HCT116 (cell line): ENCODE data around the gene ELP2. TPM values are rescaled to one million over a fixed set of nuclear protein-coding genes. Genes with fewer than 3 reads are reported as not detected.

Experiments used
- ATAC-seq: fragments of 200-7000 bp; cut with Tn5 transposase; 2 replicates; pipeline ENCODE4 v1.9.1; 2020; ENCODE audit warnings: mild to moderate bottlenecking, moderate library complexity
- BruUV-seq: library from RNA; stranded (reverse); fragments of 400-500 nt; replicated peaks from 2 replicates; lab custom pipeline; 2021; lab: Mats Ljungman, UMichigan
- CTCF ChIA-PET: fragments of 300-600 bp; sonication (Branson Sonifier 250); formaldehyde crosslinking; loops from one replicate; lab custom pipeline; 2021; ENCODE audit warnings: antibody characterized with exemption; lab: Charles Lee
- POLR2A ChIA-PET: fragments of 300-600, 350-600 bp; sonication (Branson Sonifier 250); formaldehyde crosslinking; loops from one replicate; lab custom pipeline; 2021; ENCODE audit warnings: antibody characterized with exemption; lab: Charles Lee
- RAD21 ChIA-PET, 2 experiments: fragments of 300-600 bp; sonication (Branson Sonifier 250); formaldehyde crosslinking; loops; one replicate each; lab custom pipeline; 2023; ENCODE audit warnings: low total read pairs in 2 of 2; ENCODE audit not compliant: uncharacterized antibody in 2 of 2, unreplicated experiment in 2 of 2, low non-redundant PET in 1 of 2; lab: Charles Lee
- DNase-seq: peaks from one replicate; pipeline ENCODE4 v3.0.0-alpha.2; 2010; ENCODE audit warnings: low read depth, low spot score
- H2AFZ ChIP-seq: fragments of 200-600 bp; shearing (Covaris generic), sonication (generic); 2 replicates; pipeline ENCODE4 v1.6.1; 2017; ENCODE audit warnings: low read depth, mixed run types, mixed read lengths, antibody characterized with exemption, low read length; ENCODE audit not compliant: poor library complexity, severe bottlenecking
- H3K27ac ChIP-seq: 2 replicates; pipeline ENCODE4 v1.5.1; 2012; ENCODE audit warnings: low read depth, low read length
- H3K27me3 ChIP-seq: fragments of 200-600 bp; sonication (generic); 2 replicates; pipeline ENCODE4 v1.6.1; 2016; ENCODE audit warnings: mixed run types, low read length, mixed read lengths; ENCODE audit not compliant: insufficient read depth
- H3K36me3 ChIP-seq, 2 experiments: fragments of 200-500 bp in 1 of 2; fragments of 200-600 bp in 1 of 2; sonication (Bioruptor generic) in 1 of 2; sonication (generic) in 1 of 2; 2 replicates each; pipeline versions ENCODE4 v1.5.1 to v1.6.1; 2014 to 2016; ENCODE audit warnings: low read length in 2 of 2, inconsistent platforms in 1 of 2, mixed read lengths in 1 of 2, mixed run types in 1 of 2; ENCODE audit not compliant: insufficient read depth in 2 of 2, control insufficient read depth in 1 of 2
- H3K4me1 ChIP-seq, 2 experiments: fragments of 200-600 bp in 1 of 2; sonication (generic) in 1 of 2; 2 replicates each; pipeline versions ENCODE4 v1.5.1 to v1.6.1; 2012 to 2017; ENCODE audit warnings: low read length in 2 of 2, inconsistent platforms in 1 of 2, mild to moderate bottlenecking in 1 of 2, mixed read lengths in 1 of 2, mixed run types in 1 of 2, moderate library complexity in 1 of 2; ENCODE audit not compliant: insufficient read depth in 2 of 2, control insufficient read depth in 1 of 2
- H3K4me2 ChIP-seq: fragments of 200-600 bp; sonication (generic); 2 replicates; pipeline ENCODE4 v1.6.1; 2017; ENCODE audit warnings: mixed run types, low read length, mixed read lengths
- H3K4me3 ChIP-seq, 2 experiments: fragments of 200-600 bp in 1 of 2; sonication (generic) in 1 of 2; replicated peaks in 1 of 2; 2 replicates each; pipeline ENCODE4 v1.5.1; 2011 to 2016; ENCODE audit warnings: low read length in 2 of 2, control low read depth in 1 of 2, low read depth in 1 of 2, mild to moderate bottlenecking in 1 of 2, mixed read lengths in 1 of 2, mixed run types in 1 of 2
- H3K79me2 ChIP-seq: fragments of 200-600 bp; sonication (generic); 2 replicates; pipeline ENCODE4 v1.6.1; 2017; ENCODE audit warnings: mild to moderate bottlenecking, mixed run types, low read length, moderate library complexity, mixed read lengths; ENCODE audit not compliant: insufficient read depth
- H3K9ac ChIP-seq: fragments of 200-600 bp; sonication (generic); 2 replicates; pipeline ENCODE4 v1.6.1; 2016; ENCODE audit warnings: low read length, mixed read lengths
- H3K9me2 ChIP-seq: fragments of 200-600 bp; sonication (generic), shearing (Covaris generic); 2 replicates; pipeline ENCODE4 v1.6.1; 2017; ENCODE audit warnings: mixed run types, mild to moderate bottlenecking, moderate library complexity; ENCODE audit not compliant: insufficient read depth
- H3K9me3 ChIP-seq, 2 experiments: fragments of 200-500 bp in 1 of 2; fragments of 200-600 bp in 1 of 2; sonication (Bioruptor generic) in 1 of 2; sonication (generic) in 1 of 2; 2 replicates each; pipeline ENCODE4 v1.6.1; 2014 to 2017; ENCODE audit warnings: low read length in 2 of 2, mixed read lengths in 2 of 2, inconsistent platforms in 1 of 2, low read depth in 1 of 2, mild to moderate bottlenecking in 1 of 2, mixed run types in 1 of 2, moderate library complexity in 1 of 2; ENCODE audit not compliant: control insufficient read depth in 1 of 2, insufficient read depth in 1 of 2
- H4K20me1 ChIP-seq: fragments of 200-600 bp; sonication (generic), shearing (Covaris generic); 2 replicates; pipeline ENCODE4 v1.6.1; 2017; ENCODE audit warnings: mixed run types, mild to moderate bottlenecking, moderate library complexity; ENCODE audit not compliant: insufficient read depth
- ATF3 ChIP-seq: IDR thresholded peaks from 2 replicates; pipeline ENCODE4 v1.6.1; 2012
- CBX3 ChIP-seq: IDR thresholded peaks from 2 replicates; pipeline ENCODE4 v1.6.1; 2012; ENCODE audit warnings: low read depth
- CEBPB ChIP-seq: IDR thresholded peaks from 2 replicates; pipeline ENCODE4 v1.6.1; 2012; ENCODE audit warnings: low read depth
- EZH2 ChIP-seq: fragments of 200-600 bp; sonication (generic); IDR thresholded peaks from 2 replicates; pipeline ENCODE4 v1.6.1; 2017; ENCODE audit warnings: antibody characterized with exemption, mixed run types
- FOSL1 ChIP-seq: IDR thresholded peaks from 2 replicates; pipeline ENCODE4 v1.6.1; 2012; ENCODE audit warnings: low read depth
- JUND ChIP-seq: IDR thresholded peaks from 2 replicates; pipeline ENCODE4 v1.6.1; 2012
- POLR2A ChIP-seq: IDR thresholded peaks from 2 replicates; pipeline ENCODE4 v1.7.0; 2011; ENCODE audit warnings: borderline replicate concordance; ENCODE audit not compliant: insufficient read depth, insufficient read length; ENCODE audit errors: extremely low read depth
- SRF ChIP-seq: IDR thresholded peaks from 2 replicates; pipeline ENCODE4 v1.6.1; 2012; ENCODE audit warnings: low read depth
- TCF7L2 ChIP-seq: IDR thresholded peaks from 2 replicates; pipeline ENCODE4 v1.7.0; 2011; ENCODE audit warnings: borderline replicate concordance, inconsistent platforms; ENCODE audit not compliant: insufficient read depth, insufficient read length; ENCODE audit errors: extremely low read depth
- ZBTB33 ChIP-seq: IDR thresholded peaks from 2 replicates; pipeline ENCODE4 v1.6.1; 2011; ENCODE audit warnings: mild to moderate bottlenecking, low read length, moderate library complexity; ENCODE audit not compliant: insufficient replicate concordance; ENCODE audit errors: extremely low read depth
- intact Hi-C: fragments of 100-400 bp; cut with micrococcal nuclease; formaldehyde crosslinking; loops from 2 replicates; pipeline ENCODE4 v1.10.0; 2022
- total RNA-seq: library from RNA; stranded (reverse); gene quantifications from one replicate; pipeline ENCODE4 v1.2.1, GENCODE V29; 2021; ENCODE audit not compliant: unreplicated experiment

ELP2 gene
- total RNA-seq, 1 experiment from 2014 or later = 109 TPM

- no peak for TF ChIP-seq ZBTB33
- no peak for TF ChIP-seq JUND
- no peak for TF ChIP-seq TCF7L2
- no peak for TF ChIP-seq SRF
Measured at GRCh38 chr18:36109737-36110136, 20.0 kb upstream of the ELP2 start (continued).

- no peak overlapping the region for H2AFZ ChIP-seq
- H3K4me3 ChIP-seq = no peak overlapping the region
- H4K20me1 ChIP-seq = no peaks in the 10 kb centered on the region
- H3K9me2 ChIP-seq = no peaks in the 10 kb centered on the region
- CTCF ChIA-PET = no interaction called here
- ATAC-seq (no peak), DNase-seq (no peak)
- H3K9me3 ChIP-seq = no peaks in the 10 kb centered on the region
- no peak overlapping the region for H3K27ac ChIP-seq
- H3K79me2 ChIP-seq = no peaks in the 10 kb centered on the region
- BruUV-seq = no TSS peak
- RAD21 ChIA-PET = no interaction called here
- H3K9ac ChIP-seq = no peak overlapping the region
- POLR2A ChIA-PET = no interaction called here
- H3K4me1 ChIP-seq = no peaks in the 10 kb centered on the region
- H3K36me3 ChIP-seq = peaks cover 43 to 44% of the 10 kb centered on the region in 2 experiments
- H3K4me2 ChIP-seq = no peak overlapping the region
- intact Hi-C loops = no loop called here
- TF ChIP-seq EZH2 = no peak
- TF ChIP-seq POLR2A = no peak
- TF ChIP-seq, all 23 proteins: peak for 0
- H3K27me3 ChIP-seq = no peaks in the 10 kb centered on the region
Measured at GRCh38 chr18:36112302-36112701, 17.4 kb upstream of the ELP2 start.

- ChIA-PET POLR2A (no interaction called here), RAD21 (no interaction called here), CTCF (no interaction called here)
- TF ChIP-seq CBX3 (no peak), FOSL1 (no peak), ATF3 (no peak), CEBPB (no peak)
- Histone ChIP-seq H3K9ac (no peak overlapping the region), H3K9me2 (no peaks in the 10 kb centered on the region), H3K4me3 (no peak overlapping the region), H4K20me1 (no peaks in the 10 kb centered on the region), H3K4me2 (no peak overlapping the region), H3K27me3 (no peaks in the 10 kb centered on the region), H2AFZ (no peak overlapping the region), H3K79me2 (no peaks in the 10 kb centered on the region), H3K36me3 (peaks cover 40% of the 10 kb centered on the region in 2 experiments), H3K4me1 (no peaks in the 10 kb centered on the region), H3K27ac (no peak overlapping the region), H3K9me3 (no peaks in the 10 kb centered on the region)
- BruUV-seq = no TSS peak
- intact Hi-C loops = no loop called here
- no peak for DNase-seq
- ATAC-seq = no peak
Measured at GRCh38 chr18:36114251-36114650, 15.4 kb upstream of the ELP2 start.
